GM12801 (cell line): ENCODE results near the gene P3R3URF.

Experiments
- TF ChIP-seq, protein P1 (sequence below): IDR thresholded peaks from one replicate; pipeline ENCODE4 v1.5.1; 2011; ENCODE audit warnings: control low read depth; ENCODE audit not compliant: insufficient read length; ENCODE audit errors: extremely low read depth

P3R3URF gene

DNA sequence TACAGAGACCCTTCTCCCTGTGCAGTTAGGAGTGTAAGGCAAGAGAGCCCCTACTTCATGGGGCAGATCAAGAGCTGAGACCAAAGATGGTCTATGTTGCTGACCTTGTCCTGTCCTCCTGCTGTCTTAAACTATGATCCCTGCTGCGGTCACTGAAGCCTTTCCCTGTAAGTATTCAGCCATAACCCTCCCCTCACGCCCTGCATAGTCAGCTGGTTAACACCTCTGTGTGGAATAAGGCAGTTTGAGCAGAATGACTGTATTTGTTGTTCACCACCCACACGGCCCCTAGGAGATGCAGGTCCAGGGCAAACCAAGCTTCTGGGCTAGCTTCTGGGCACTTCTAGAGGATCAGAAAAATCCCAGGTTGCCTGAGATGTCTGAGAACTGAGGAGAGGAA lies 1.0 kb downstream of the P3R3URF start:
- TF ChIP-seq, protein P1, sequence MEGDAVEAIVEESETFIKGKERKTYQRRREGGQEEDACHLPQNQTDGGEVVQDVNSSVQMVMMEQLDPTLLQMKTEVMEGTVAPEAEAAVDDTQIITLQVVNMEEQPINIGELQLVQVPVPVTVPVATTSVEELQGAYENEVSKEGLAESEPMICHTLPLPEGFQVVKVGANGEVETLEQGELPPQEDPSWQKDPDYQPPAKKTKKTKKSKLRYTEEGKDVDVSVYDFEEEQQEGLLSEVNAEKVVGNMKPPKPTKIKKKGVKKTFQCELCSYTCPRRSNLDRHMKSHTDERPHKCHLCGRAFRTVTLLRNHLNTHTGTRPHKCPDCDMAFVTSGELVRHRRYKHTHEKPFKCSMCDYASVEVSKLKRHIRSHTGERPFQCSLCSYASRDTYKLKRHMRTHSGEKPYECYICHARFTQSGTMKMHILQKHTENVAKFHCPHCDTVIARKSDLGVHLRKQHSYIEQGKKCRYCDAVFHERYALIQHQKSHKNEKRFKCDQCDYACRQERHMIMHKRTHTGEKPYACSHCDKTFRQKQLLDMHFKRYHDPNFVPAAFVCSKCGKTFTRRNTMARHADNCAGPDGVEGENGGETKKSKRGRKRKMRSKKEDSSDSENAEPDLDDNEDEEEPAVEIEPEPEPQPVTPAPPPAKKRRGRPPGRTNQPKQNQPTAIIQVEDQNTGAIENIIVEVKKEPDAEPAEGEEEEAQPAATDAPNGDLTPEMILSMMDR: no peak

DNA sequence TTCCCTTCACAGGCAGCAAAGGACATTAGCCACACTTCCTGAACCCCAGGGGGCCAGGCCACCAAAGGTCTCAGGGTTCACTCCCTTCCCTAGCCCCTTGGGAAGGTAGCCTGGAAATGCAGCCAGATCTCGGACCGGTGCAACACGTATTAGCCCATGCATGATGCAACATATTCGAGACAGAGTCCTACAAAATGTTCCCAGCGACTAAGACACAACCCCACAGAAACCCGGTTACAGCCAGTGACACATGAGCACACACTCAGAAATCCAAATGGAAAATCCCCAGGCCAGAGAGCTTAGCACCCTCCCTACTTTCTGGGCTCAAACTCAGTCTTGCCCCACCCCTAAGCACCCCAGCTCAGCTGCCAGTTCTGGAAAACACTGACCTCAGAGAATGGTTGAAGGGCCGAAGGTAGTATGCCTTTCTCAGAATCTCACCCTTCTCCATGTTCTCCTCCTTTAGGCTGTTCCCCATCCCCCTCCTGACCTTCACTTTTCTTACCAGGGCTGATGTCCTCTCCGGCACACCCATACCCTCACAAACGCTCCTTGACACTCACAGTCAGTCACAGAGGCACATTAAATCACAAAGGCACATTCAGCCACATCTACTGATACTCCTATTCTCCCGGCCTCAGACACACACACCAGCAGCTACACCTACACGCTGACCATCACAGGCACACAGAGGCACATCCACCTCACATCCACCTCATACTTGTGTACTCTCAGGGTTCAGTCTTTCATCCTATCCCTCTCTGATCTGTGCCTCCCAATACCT lies 1.6 kb downstream of the P3R3URF start, which contains the start of gene TSPAN1:
TSPAN1 (plus strand) TSS at position 640 of the 784 bp plus-strand sequence. CDS start 6,021 bp downstream, outside the sequence.
- TF ChIP-seq, protein P1: no peak

DNA sequence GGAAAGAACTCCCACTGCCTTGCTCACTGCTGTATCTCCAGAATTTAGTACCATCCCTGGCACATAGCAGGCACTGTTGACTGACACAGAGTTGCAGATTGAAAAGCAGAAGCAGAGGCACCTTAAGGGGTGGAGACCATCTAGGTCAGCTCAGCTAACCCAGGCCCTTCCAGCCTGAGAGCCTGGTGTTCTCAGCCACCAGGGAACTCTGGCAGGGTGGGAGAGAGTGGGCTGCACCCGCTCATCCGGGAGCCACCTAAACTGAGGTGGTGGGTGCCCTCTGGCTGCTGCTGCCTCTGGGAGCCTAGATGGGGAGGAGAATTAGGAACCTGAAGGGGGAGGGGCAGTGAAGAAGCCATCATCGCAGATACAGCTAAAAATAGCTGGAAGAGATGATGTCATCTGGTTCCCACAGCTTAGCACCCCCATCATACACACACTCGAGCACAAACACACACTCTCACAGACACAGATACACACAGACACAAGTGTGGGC lies 2.9 kb downstream of the P3R3URF start:
- TF ChIP-seq, protein P1: no peak

DNA sequence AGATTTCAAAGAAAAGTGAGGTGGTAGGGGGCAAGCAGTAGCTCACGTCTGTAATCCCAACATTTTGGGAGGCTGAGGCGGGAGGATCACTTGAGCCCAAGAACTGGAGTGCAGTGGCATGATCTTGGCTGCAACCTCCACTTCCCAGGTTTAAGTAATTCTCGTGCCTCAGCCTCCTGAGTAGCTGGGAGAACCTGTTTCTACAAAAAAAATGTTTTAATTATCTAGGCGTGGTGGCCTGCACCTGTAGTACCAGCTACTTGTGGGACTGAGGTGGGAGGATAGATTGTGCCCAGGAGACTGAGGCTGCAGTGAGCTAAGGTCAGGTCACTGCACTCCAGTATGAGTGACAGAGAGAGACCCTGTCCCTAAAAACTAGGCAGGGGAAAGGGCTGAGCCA lies 4.0 kb downstream of the P3R3URF start:
- TF ChIP-seq, protein P1: no peak

DNA sequence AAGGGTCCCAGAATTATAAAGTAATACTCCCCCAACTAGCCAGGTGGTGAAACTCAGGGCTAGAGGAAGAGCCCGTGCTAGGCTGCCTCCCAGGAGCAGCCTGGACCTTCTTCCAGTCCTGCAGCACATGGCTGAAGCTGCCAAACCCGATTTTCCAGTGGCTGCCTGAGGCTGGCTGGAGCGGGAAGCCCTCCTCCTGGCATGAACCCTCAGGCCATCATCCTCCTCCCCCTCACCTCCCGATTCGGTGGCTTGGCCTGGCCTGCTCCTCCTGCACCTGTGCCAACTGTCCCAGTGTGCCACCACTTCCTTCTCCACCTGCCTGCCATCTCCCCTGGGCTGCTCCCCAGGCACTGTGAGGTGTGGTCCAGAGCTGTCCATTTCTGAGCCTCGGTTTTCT lies 4.4 kb downstream of the P3R3URF start:
- TF ChIP-seq, protein P1: no peak

DNA sequence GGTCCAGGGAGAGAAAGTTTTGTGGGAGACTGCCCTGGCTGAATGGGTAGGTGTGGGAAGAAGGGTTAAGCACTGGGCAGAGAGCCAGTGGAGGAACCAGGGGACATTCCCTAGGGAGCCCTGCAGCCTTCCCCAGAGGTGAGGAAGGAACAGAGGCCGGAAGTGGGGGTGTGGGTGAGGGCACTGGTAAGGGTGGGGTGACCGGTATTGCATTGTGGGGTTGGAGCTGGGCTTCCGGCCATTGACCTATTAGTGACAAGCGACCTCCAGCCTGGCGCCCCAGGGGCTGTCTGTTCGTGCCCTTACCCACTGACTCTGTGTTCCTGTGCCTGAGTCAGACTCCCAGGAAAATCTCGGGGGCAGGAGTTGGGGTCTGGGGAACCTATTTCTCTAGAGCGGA lies 4.9 kb downstream of the P3R3URF start:
- TF ChIP-seq, protein P1: no peak

DNA sequence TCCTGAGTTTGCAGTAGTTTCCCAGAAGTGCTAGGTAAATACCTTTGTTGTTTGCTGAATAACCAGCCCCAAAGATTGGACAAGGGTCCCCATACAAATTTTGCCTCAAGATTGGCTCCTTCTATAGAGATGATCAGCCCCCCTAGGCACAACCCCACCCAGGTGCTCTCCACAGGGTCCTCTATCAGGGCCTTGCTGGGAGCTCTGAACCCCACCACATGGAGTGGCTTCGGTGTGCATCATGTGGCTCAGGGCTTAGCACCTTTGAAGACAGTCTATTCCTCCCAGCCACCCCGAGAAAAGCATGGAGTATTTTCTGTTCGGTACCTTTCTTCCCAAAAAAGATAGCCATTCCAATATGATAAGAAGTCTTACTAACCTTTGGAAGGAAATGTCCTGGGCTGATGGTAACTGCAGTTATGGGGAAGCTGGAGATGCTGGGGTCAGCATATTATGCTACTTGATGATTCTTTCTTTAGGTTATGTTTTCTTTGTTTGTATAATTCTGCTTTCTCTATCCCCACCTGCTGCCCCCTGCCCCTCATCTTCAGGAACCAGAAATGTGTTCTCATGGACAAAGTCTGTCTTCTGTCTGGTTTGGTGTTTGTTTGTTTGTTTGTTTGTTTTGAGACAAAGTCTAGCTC lies 6.4 kb downstream of the P3R3URF start:
- TF ChIP-seq, protein P1: no peak
